ENCODE data around the gene CCDC28B.

DNA sequence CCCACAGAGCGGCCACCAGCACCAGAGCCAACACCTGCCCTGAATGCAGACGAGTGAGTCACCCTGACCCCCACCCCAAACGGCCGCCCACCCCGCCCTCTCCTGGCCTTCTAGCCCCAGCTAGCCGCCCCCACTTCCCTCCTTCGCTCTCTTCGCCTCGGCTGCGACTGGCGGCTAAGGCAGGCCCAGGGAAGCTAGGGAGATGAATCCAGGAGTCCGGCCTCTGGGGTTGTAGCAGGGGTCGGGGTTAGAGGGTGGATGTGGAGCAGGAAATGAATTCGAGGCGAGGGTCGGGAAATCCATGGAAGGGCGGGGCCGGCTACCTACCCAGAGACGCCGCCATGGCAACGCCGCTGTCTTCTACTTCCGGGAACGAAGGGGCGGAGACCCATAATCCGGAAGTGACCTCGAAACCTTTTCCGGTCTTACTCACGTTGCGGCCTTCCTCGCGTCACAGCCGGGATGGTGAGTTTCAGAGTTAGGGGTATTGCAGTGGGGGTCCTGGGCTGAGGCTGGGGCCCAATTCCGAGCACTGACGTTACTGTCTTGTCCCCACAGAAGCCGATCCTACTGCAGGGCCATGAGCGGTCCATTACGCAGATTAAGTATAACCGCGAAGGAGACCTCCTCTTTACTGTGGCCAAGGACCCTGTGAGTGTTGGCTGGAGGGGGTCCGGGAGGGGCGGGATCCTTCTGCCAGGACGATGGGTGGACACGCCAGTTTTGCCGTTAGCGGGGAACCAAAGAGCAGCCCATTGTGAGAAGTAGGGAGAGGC is 21.8 kb downstream of the CCDC28B start, which contains the start of the genes EIF3I and TMEM234:
- TF ChIP-seq, protein P1, sequence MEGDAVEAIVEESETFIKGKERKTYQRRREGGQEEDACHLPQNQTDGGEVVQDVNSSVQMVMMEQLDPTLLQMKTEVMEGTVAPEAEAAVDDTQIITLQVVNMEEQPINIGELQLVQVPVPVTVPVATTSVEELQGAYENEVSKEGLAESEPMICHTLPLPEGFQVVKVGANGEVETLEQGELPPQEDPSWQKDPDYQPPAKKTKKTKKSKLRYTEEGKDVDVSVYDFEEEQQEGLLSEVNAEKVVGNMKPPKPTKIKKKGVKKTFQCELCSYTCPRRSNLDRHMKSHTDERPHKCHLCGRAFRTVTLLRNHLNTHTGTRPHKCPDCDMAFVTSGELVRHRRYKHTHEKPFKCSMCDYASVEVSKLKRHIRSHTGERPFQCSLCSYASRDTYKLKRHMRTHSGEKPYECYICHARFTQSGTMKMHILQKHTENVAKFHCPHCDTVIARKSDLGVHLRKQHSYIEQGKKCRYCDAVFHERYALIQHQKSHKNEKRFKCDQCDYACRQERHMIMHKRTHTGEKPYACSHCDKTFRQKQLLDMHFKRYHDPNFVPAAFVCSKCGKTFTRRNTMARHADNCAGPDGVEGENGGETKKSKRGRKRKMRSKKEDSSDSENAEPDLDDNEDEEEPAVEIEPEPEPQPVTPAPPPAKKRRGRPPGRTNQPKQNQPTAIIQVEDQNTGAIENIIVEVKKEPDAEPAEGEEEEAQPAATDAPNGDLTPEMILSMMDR (conservative IDR thresholded peaks at IDR 0.05; ENCODE audit: low read depth, low read length): no peak
- no peak for TF ChIP-seq EZH2 (IDR thresholded peaks at IDR 0.05; ENCODE audit: borderline replicate concordance, low read depth, low read length, poor library complexity, severe bottlenecking)
